HepG2 (cell line): ENCODE measurements around the gene SLC16A3. TPM values are rescaled to one million over a fixed set of nuclear protein-coding genes. Genes with fewer than 3 reads are reported as not detected.

ENCODE experiments used
- ADNP ChIP-seq: sonication (generic); formaldehyde crosslinking; IDR thresholded peaks from 2 replicates; pipeline ENCODE4 v1.4.0; 2020; ENCODE audit warnings: missing genetic modification reagents
- ASH2L ChIP-seq: fragments of 300-600, 200-600 bp; sonication (generic); IDR thresholded peaks from 2 replicates; pipeline ENCODE4 v1.7.0; 2017; ENCODE audit warnings: low read depth, mild to moderate bottlenecking, moderate library complexity, mixed read lengths, low read length; ENCODE audit not compliant: insufficient read length
- EP300 ChIP-seq, 3 experiments: sonication (generic) in 1 of 3; formaldehyde crosslinking in 1 of 3; IDR thresholded peaks; 2 replicates each; pipeline versions ENCODE4 v1.5.1 to v1.6.1; 2011 to 2020; ENCODE audit warnings: low read depth in 2 of 3, low read length in 2 of 3, borderline replicate concordance in 1 of 3, improper control_type of control experiment in 1 of 3, mild to moderate bottlenecking in 1 of 3, missing genetic modification reagents in 1 of 3, moderate library complexity in 1 of 3
- ESRRA ChIP-seq: sonication (generic); formaldehyde crosslinking; IDR thresholded peaks from 2 replicates; pipeline ENCODE4 v1.5.1; 2020; ENCODE audit warnings: mild to moderate bottlenecking, low read depth, missing genetic modification reagents
- GTF3A ChIP-seq: sonication (generic); formaldehyde crosslinking; conservative IDR thresholded peaks from 2 replicates; pipeline ENCODE4 v1.4.0; 2020; ENCODE audit warnings: mild to moderate bottlenecking, missing genetic modification reagents
- PHF5A ChIP-seq: IDR thresholded peaks from one replicate; pipeline ENCODE4 v1.6.1; 2018; ENCODE audit warnings: low read depth, missing genetic modification reagents; ENCODE audit not compliant: unreplicated experiment
- RARG ChIP-seq: sonication (generic); formaldehyde crosslinking; IDR thresholded peaks from 2 replicates; pipeline ENCODE4 v1.4.0; 2020; ENCODE audit warnings: low read depth, mild to moderate bottlenecking, missing genetic modification reagents
- RNF219 ChIP-seq: sonication (generic); formaldehyde crosslinking; IDR thresholded peaks from 2 replicates; pipeline ENCODE4 v1.5.0; 2020; ENCODE audit warnings: mild to moderate bottlenecking, missing genetic modification reagents
- SOX13 ChIP-seq, 3 experiments: fragments of 450-650 bp in 1 of 3; sonication (generic) in 1 of 3; formaldehyde crosslinking in 1 of 3; IDR thresholded peaks in 2 of 3; conservative IDR thresholded peaks in 1 of 3; 2 replicates each; pipeline versions ENCODE4 v1.5.0 to v1.6.1; 2016 to 2020; ENCODE audit warnings: antibody characterized with exemption in 1 of 3, mild to moderate bottlenecking in 1 of 3, missing compliant biosample characterization in 1 of 3, missing genetic modification reagents in 1 of 3, moderate library complexity in 1 of 3
- ZGPAT ChIP-seq: IDR thresholded peaks from 2 replicates; pipeline ENCODE4 v1.6.1; 2016; ENCODE audit warnings: mild to moderate bottlenecking
- ZNF235 ChIP-seq: sonication (generic); formaldehyde crosslinking; IDR thresholded peaks from 2 replicates; pipeline ENCODE4 v1.8.1; 2023; ENCODE audit warnings: mild to moderate bottlenecking, missing genetic modification reagents, borderline replicate concordance
- ZNF256 ChIP-seq: sonication (generic); formaldehyde crosslinking; conservative IDR thresholded peaks from 2 replicates; pipeline ENCODE4 v1.4.0; 2020; ENCODE audit warnings: missing genetic modification reagents
- ZSCAN22 ChIP-seq: sonication (generic); formaldehyde crosslinking; IDR thresholded peaks from 2 replicates; pipeline ENCODE4 v1.4.0; 2020; ENCODE audit warnings: mild to moderate bottlenecking, missing genetic modification reagents
- polyA plus RNA-seq, 8 experiments: library from polyadenylated mRNA; depleted of rRNA in 3 of 8; stranded (reverse) in 7 of 8; unstranded in 1 of 8; fragments of >200 nt; fragmentation: Illumina TruSeq in 4 of 8; extraction: Trizol in 4 of 8; gene quantifications; 2 replicates each; pipeline versions ENCODE4 v1.2.1 to v1.2.3, GENCODE V29; 2011 to 2016; ENCODE audit warnings: low read depth in 4 of 8, missing spikeins in 1 of 8, mixed read lengths in 1 of 8; ENCODE audit not compliant: insufficient read depth in 1 of 8
- total RNA-seq, 5 experiments: library from RNA; depleted of rRNA; stranded (reverse); fragments of >200 nt; fragmentation: Illumina TruSeq; extraction: Trizol; gene quantifications; 2 replicates each; pipeline ENCODE4 v1.2.3, GENCODE V29; 2016; ENCODE audit warnings: low read depth in 1 of 5
- TF ChIP-seq, protein P1 (sequence below): sonication (generic); formaldehyde crosslinking; IDR thresholded peaks from 2 replicates; pipeline ENCODE4 v1.5.0; 2020; ENCODE audit warnings: mild to moderate bottlenecking, missing genetic modification reagents
- TF ChIP-seq, protein P2 (sequence below): sonication (generic); formaldehyde crosslinking; IDR thresholded peaks from 2 replicates; pipeline ENCODE4 v1.8.0; 2022; ENCODE audit warnings: missing genetic modification reagents, mild to moderate bottlenecking, moderate library complexity, borderline replicate concordance

The SLC16A3 gene
- total and polyA plus RNA-seq, 2 of the 13 experiments (the other 11 are each of a cell fraction or from before 2014, with no cell fraction given) = 242 to 349 TPM

- TF ChIP-seq, protein P1, sequence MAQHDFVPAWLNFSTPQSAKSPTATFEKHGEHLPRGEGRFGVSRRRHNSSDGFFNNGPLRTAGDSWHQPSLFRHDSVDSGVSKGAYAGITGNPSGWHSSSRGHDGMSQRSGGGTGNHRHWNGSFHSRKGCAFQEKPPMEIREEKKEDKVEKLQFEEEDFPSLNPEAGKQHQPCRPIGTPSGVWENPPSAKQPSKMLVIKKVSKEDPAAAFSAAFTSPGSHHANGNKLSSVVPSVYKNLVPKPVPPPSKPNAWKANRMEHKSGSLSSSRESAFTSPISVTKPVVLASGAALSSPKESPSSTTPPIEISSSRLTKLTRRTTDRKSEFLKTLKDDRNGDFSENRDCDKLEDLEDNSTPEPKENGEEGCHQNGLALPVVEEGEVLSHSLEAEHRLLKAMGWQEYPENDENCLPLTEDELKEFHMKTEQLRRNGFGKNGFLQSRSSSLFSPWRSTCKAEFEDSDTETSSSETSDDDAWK (CRISPR knock-in tag) = no peak
- TF ChIP-seq RNF219 = no peak; the same call in 1 of the 2 replicates
- TF ChIP-seq SOX13 (IDR thresholded peaks at IDR 0.05) = no peak; the same call in 1 of the 2 replicates
- TF ChIP-seq SOX13 (CRISPR knock-in tag; conservative IDR thresholded peaks at IDR 0.05 in 1 of 2, IDR thresholded peaks at IDR 0.05 in 1 of 2) = peak in 1 of 2 experiments; percentile 49; a peak in 1 of 4 replicates
- no peak; the same call in 1 of the 2 replicates for TF ChIP-seq ADNP (CRISPR knock-in tag)
- TF ChIP-seq ESRRA (CRISPR knock-in tag) = peak; percentile 86
- TF ChIP-seq PHF5A = peak; percentile 91
- peak; percentile 44; the same call in 1 of the 2 replicates for TF ChIP-seq ZGPAT (CRISPR knock-in tag)
- 0 out of 2 replicates have a peak, but pooled peaks have one; percentile 58 for TF ChIP-seq GTF3A
- peak; percentile 87 for TF ChIP-seq ASH2L
- peak; percentile 20 to 23; a peak in 2 of 4 replicates for TF ChIP-seq EP300 (IDR thresholded peaks at IDR 0.05; ENCODE audit: low read depth in 2 of 2, low read length in 2 of 2)
- no peak for TF ChIP-seq EP300 (CRISPR knock-in tag; IDR thresholded peaks at IDR 0.05; ENCODE audit: borderline replicate concordance)
- TF ChIP-seq, protein P2, sequence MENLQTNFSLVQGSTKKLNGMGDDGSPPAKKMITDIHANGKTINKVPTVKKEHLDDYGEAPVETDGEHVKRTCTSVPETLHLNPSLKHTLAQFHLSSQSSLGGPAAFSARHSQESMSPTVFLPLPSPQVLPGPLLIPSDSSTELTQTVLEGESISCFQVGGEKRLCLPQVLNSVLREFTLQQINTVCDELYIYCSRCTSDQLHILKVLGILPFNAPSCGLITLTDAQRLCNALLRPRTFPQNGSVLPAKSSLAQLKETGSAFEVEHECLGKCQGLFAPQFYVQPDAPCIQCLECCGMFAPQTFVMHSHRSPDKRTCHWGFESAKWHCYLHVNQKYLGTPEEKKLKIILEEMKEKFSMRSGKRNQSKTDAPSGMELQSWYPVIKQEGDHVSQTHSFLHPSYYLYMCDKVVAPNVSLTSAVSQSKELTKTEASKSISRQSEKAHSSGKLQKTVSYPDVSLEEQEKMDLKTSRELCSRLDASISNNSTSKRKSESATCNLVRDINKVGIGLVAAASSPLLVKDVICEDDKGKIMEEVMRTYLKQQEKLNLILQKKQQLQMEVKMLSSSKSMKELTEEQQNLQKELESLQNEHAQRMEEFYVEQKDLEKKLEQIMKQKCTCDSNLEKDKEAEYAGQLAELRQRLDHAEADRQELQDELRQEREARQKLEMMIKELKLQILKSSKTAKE (CRISPR knock-in tag) = no peak
- no peak for TF ChIP-seq ZNF256 (CRISPR knock-in tag)
- TF ChIP-seq ZNF235 (CRISPR knock-in tag) = peak; percentile 96; the same call in 1 of the 2 replicates
- TF ChIP-seq RARG (CRISPR knock-in tag) = peak; percentile 70; the same call in 1 of the 2 replicates
- TF ChIP-seq ZSCAN22 (CRISPR knock-in tag) = 0 out of 2 replicates have a peak, but pooled peaks have one; percentile 66
Measured at GRCh38 chr17:82212331-82213250, 16.3 kb upstream of the SLC16A3 start, which contains the start of gene CCDC57 (continued).
